Measurements from ENCODE around the gene CSHL1. TPM values are rescaled to one million over a fixed set of nuclear protein-coding genes. Genes with fewer than 3 reads are reported as not detected.
"Not testable (repeated sequence)": the region's sequence is repeated elsewhere in the genome, so short reads cannot be mapped to it uniquely, and the experiment has no call there.

CSHL1 gene
- total and polyA plus RNA-seq, 8 donors = not detected

- DNase-seq = no peak
- intact Hi-C loops (cut with DNase I; ENCODE audit: low total_unique reads) = no loop called here
- no peaks in the 10 kb centered on the region for H3K9me3 ChIP-seq
- 84 to 98% (median 93%) methylated on average over 2 of the region's 2 CpGs for WGBS, 5 donors
- TF ChIP-seq POLR2A (IDR thresholded peaks at IDR 0.05) (no peak), POLR2AphosphoS5 (IDR thresholded peaks at IDR 0.05) (no peak), EP300 (IDR thresholded peaks at IDR 0.05) (no peak), CTCF (IDR thresholded peaks at IDR 0.05) (no peak)
- no peak overlapping the region for H3K4me3 ChIP-seq
- no peaks in the 10 kb centered on the region for H3K27me3 ChIP-seq
- peaks cover 0 to 7% (median 0%) of the 10 kb centered on the region in 4 donors for H3K4me1 ChIP-seq
- no peak overlapping the region for H3K27ac ChIP-seq
- H3K36me3 ChIP-seq = no peaks in the 10 kb centered on the region
Measured at GRCh38 chr17:63926164-63926563, 15.1 kb upstream of the CSHL1 start.

DNA sequence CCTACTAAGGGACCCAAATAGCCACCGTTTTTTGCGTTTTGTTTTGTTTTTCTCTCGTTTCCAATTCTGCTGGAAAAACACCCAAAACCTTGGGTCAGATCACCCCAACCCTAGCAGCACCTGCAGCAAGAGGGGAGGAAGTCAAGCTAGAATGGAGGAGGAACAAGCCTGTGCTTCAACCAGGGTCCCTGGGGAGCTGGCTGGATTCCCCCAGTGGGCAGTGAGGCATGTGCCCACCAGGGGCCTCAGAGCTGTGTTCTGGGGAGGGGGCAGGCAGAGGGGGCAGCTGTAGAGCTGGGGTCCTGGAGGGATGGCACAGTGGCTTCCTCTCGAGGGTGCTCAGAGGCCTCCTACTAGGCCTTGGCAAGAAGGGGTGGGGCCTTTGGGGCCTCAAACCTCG lies 14.6 kb upstream of the CSHL1 start:
- DNase-seq = no peak
- Histone ChIP-seq H3K9me3 (no peaks in the 10 kb centered on the region), H3K4me1 (peaks cover 0 to 1% (median 0%) of the 10 kb centered on the region in 4 donors), H3K27ac (no peak overlapping the region), H3K36me3 (no peaks in the 10 kb centered on the region), H3K27me3 (no peaks in the 10 kb centered on the region), H3K4me3 (no peak overlapping the region)
- TF ChIP-seq POLR2A (IDR thresholded peaks at IDR 0.05) = no peak
- TF ChIP-seq CTCF (IDR thresholded peaks at IDR 0.05) = no peak
- no peak for TF ChIP-seq EP300 (IDR thresholded peaks at IDR 0.05)
- WGBS, 5 donors = 71 to 80% (median 73%) methylated on average over 5 of the region's 5 CpGs
- intact Hi-C loops (cut with DNase I; ENCODE audit: low total_unique reads) = no loop called here

- intact Hi-C loops (cut with DNase I; ENCODE audit: low total_unique reads); DNase-seq; H3K4me3 ChIP-seq; H3K4me1 ChIP-seq; H3K27ac ChIP-seq; H3K9me3 ChIP-seq; H3K36me3 ChIP-seq: not testable (repeated sequence)
- 70 to 80% (median 72%) methylated on average over 9 of the region's 9 CpGs for WGBS, 5 donors
- peaks cover 0 to 19% (median 3%) of the 10 kb centered on the region in 3 donors for H3K27me3 ChIP-seq
Measured at GRCh38 chr17:63922402-63922801, 11.3 kb upstream of the CSHL1 start.

GRCh38 chr17:63920779-63921178 lies 9.7 kb upstream of the CSHL1 start:
- H3K36me3 ChIP-seq; H3K9me3 ChIP-seq; intact Hi-C loops (cut with DNase I; ENCODE audit: low total_unique reads); DNase-seq; H3K4me1 ChIP-seq; H3K4me3 ChIP-seq; H3K27ac ChIP-seq: not testable (repeated sequence)
- H3K27me3 ChIP-seq = peaks cover 0 to 19% (median 3%) of the 10 kb centered on the region in 3 donors
- WGBS, 5 donors = 80 to 88% (median 84%) methylated on average over 5 of the region's 5 CpGs

DNA sequence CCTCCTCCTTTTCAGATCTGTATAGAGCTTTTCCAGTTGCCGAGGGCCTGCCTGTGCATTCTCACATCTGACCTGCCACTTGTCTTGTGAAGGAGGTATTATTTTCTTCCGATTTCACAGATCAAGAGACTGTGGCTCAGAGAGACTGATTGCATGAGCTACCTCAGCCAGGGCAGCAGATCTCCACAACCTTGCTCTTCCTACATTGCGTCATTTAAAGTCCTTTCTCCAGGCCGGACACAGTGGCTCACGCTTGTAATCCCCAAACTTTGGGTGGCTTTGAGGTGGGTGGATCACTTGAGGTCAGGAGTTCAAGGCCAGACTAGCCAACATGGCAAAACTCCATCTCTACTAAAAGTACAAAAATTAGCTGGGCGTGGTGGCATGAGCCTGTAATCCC lies 9.0 kb upstream of the CSHL1 start:
- intact Hi-C loops (cut with DNase I; ENCODE audit: low total_unique reads); H3K27ac ChIP-seq; H3K9me3 ChIP-seq; H3K4me3 ChIP-seq; H3K36me3 ChIP-seq; H3K4me1 ChIP-seq; DNase-seq: not testable (repeated sequence)
- 80 to 90% (median 80%) methylated on average over 6 of the region's 6 CpGs for WGBS, 5 donors
- H3K27me3 ChIP-seq = peaks cover 0 to 19% (median 3%) of the 10 kb centered on the region in 3 donors

DNA sequence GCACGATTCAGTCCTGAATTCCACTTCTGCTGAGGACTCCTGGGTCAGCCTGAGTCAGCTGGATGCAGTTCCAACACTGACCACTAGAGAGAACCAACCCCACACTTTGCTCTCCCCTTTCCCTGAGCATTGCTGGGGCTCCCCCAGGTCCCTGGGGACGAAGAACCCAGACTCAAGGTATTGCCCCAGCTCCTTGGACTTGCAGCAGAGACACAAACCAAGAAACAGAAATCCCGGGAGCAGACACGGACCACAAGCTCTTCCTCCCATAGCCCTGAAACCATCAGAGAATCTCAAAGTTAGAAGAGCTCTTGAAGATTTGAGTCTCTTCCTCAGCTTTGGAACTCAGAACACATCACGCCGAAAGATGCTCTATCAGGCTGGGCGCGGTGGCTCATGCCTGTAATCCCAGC lies 8.3 kb upstream of the CSHL1 start:
- TF ChIP-seq EP300 (IDR thresholded peaks at IDR 0.05) (no peak), POLR2A (IDR thresholded peaks at IDR 0.05) (no peak), CTCF (IDR thresholded peaks at IDR 0.05) (peak in 6 of 7 experiments; percentile 86 to 98 (median 93)), POLR2AphosphoS5 (IDR thresholded peaks at IDR 0.05) (no peak)
- intact Hi-C loops (cut with DNase I; ENCODE audit: low total_unique reads) = loop anchor here (10.0 kb wide), 1 partner anchor 215 kb away; the partner anchor contains the start of gene ERN1
- Histone ChIP-seq H3K4me1 (peaks cover 0 to 4% (median 0%) of the 10 kb centered on the region in 4 donors), H3K9me3 (no peaks in the 10 kb centered on the region), H3K27ac (no peak overlapping the region), H3K4me3 (no peak overlapping the region), H3K27me3 (peaks cover 0 to 19% (median 3%) of the 10 kb centered on the region in 3 donors), H3K36me3 (no peaks in the 10 kb centered on the region)
- 42 to 48% (median 44%) methylated on average over 8 of the region's 8 CpGs for WGBS, 5 donors
- DNase-seq = peak; percentile 63 to 83

DNA sequence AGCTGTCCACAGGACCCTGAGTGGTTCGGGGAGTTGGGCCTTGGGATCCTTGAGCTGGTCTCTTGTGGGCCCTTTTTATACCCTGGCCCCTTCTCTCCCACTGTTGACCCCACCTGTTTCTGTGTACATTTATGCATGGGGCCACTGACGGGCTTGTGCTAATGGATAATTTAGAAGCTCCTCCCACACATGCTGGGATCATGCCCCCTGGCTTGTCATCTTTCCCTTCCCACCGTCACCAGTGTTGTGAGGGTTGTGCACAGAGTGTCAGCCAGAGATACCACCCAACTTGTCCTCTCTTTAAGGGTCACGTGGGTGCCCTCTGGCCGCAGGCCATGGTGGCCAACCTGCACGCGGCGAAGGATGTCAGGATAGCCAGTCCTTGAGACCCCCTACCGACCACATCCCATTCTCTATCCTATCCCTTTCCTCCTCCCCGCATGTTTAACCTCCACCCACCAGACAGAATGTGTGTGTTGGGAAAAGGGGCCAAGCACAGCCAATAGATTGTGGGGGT lies 7.8 kb upstream of the CSHL1 start, which contains the start of gene GH1:
GH1 (minus strand) TSS at position 51 of the 517 bp plus-strand sequence. CDS start 63 bp downstream, outside the sequence.
- H3K4me3 ChIP-seq, H3K36me3 ChIP-seq, H3K9me3 ChIP-seq, H3K27ac ChIP-seq, H3K4me1 ChIP-seq, DNase-seq: not testable (repeated sequence)
- intact Hi-C loops (cut with DNase I; ENCODE audit: low total_unique reads) = loop anchor here (10.0 kb wide), 1 partner anchor 216 kb away; the partner anchor contains the start of gene ERN1
- H3K27me3 ChIP-seq = peaks cover 0 to 19% (median 3%) of the 10 kb centered on the region in 3 donors
- WGBS, 5 donors = 44 to 51% (median 46%) methylated on average over 10 of the region's 10 CpGs
